GM12878 (cell line): Measurements from ENCODE around the gene MALRD1.

Experiments
- CBFB ChIP-seq: IDR thresholded peaks from 2 replicates; pipeline ENCODE4 v1.6.1; 2016; ENCODE audit warnings: antibody characterized with exemption, low read depth
- CEBPB ChIP-seq, 2 experiments: fragments of 150-350 bp in 1 of 2; IDR thresholded peaks; 2 replicates each; pipeline ENCODE4 v1.6.1; 2012 to 2014; ENCODE audit warnings: low read depth in 2 of 2, low read length in 2 of 2, borderline replicate concordance in 1 of 2, inconsistent platforms in 1 of 2
- CTCF ChIP-seq, 3 experiments: IDR thresholded peaks in 2 of 3; conservative IDR thresholded peaks in 1 of 3; 2 replicates each; pipeline ENCODE4 v1.5.1; 2011; ENCODE audit warnings: low read depth in 3 of 3, low read length in 3 of 3, mild to moderate bottlenecking in 3 of 3, control low read depth in 2 of 3, moderate library complexity in 2 of 3, inconsistent platforms in 1 of 3, mixed read lengths in 1 of 3; ENCODE audit not compliant: control insufficient read depth in 2 of 3, insufficient read depth in 1 of 3; ENCODE audit errors: extremely low read depth in 1 of 3
- EGR1 ChIP-seq, 2 experiments: IDR thresholded peaks; 1 replicate in 1 of 2; 2 replicates in 1 of 2; pipeline ENCODE4 v1.6.1; 2011 to 2012; ENCODE audit warnings: low read depth in 2 of 2, low read length in 2 of 2, borderline replicate concordance in 1 of 2, mild to moderate bottlenecking in 1 of 2, moderate library complexity in 1 of 2
- EP300 ChIP-seq, 2 experiments: fragments of 150-350 bp in 1 of 2; IDR thresholded peaks; 2 replicates each; pipeline ENCODE4 v1.6.1; 2011 to 2012; ENCODE audit warnings: low read depth in 2 of 2, low read length in 2 of 2, borderline replicate concordance in 1 of 2, improper control_type of control experiment in 1 of 2, inconsistent platforms in 1 of 2; ENCODE audit not compliant: control insufficient read depth in 1 of 2
- KDM1A ChIP-seq: fragments of 200-600 bp; sonication (generic); IDR thresholded peaks from 2 replicates; pipeline ENCODE4 v1.6.1; 2016; ENCODE audit warnings: borderline replicate concordance
- MAX ChIP-seq: IDR thresholded peaks from 2 replicates; pipeline ENCODE4 v1.6.1; 2012; ENCODE audit warnings: low read depth, low read length, improper control_type of control experiment
- POLR2A ChIP-seq: IDR thresholded peaks from 2 replicates; pipeline ENCODE4 v1.6.1; 2011; ENCODE audit warnings: low read depth, mild to moderate bottlenecking, low read length
- SRF ChIP-seq, 2 experiments: IDR thresholded peaks; 2 replicates each; pipeline ENCODE4 v1.6.1; 2011; ENCODE audit warnings: low read depth in 2 of 2, low read length in 2 of 2, mild to moderate bottlenecking in 1 of 2, moderate library complexity in 1 of 2
- SUZ12 ChIP-seq: fragments of 200-600 bp; sonication (generic); IDR thresholded peaks from one replicate; pipeline ENCODE4 v1.6.1; 2018; ENCODE audit warnings: antibody characterized with exemption, mild to moderate bottlenecking; ENCODE audit not compliant: unreplicated experiment
- USF2 ChIP-seq: IDR thresholded peaks from 2 replicates; pipeline ENCODE4 v1.6.1; 2011; ENCODE audit warnings: low read depth, low read length, improper control_type of control experiment, borderline replicate concordance

- TF ChIP-seq CBFB (no peak), EP300 (IDR thresholded peaks at IDR 0.05; ENCODE audit: borderline replicate concordance in 1 of 2, control insufficient read depth in 1 of 2, low read depth in 2 of 2, low read length in 2 of 2) (no peak), KDM1A (no peak), SRF (IDR thresholded peaks at IDR 0.05; ENCODE audit: low read depth in 2 of 2, low read length in 2 of 2) (no peak), POLR2A (no peak), MAX (no peak), CTCF (IDR thresholded peaks at IDR 0.05 in 2 of 3, conservative IDR thresholded peaks at IDR 0.05 in 1 of 3; ENCODE audit: control insufficient read depth in 2 of 3, extremely low read depth in 1 of 3, insufficient read depth in 1 of 3, low read depth in 3 of 3, low read length in 3 of 3) (no peak), USF2 (no peak), SUZ12 (no peak), EGR1 (IDR thresholded peaks at IDR 0.05; ENCODE audit: borderline replicate concordance in 1 of 2, low read depth in 2 of 2, low read length in 2 of 2) (no peak), CEBPB (IDR thresholded peaks at IDR 0.05; ENCODE audit: borderline replicate concordance in 1 of 2, low read depth in 2 of 2, low read length in 2 of 2) (no peak)
Observed at GRCh38 chr10:19638896-19639233, 590.3 kb downstream of the MALRD1 start.
